IMR-90 (cell line): ENCODE measurements around the gene PAQR9. TPM values are rescaled to one million over a fixed set of nuclear protein-coding genes. Genes with fewer than 3 reads are reported as not detected.

Experiments used
- ATAC-seq: fragments of 200-7000 bp; cut with Tn5 transposase; 2 replicates; pipeline ENCODE4 v1.9.1; 2020; ENCODE audit warnings: low read depth, mild to moderate bottlenecking, moderate library complexity
- BruUV-seq: library from RNA; stranded (reverse); fragments of 400-500 nt; replicated peaks from 2 replicates; lab custom pipeline; 2021; lab: Mats Ljungman, UMichigan
- CTCF ChIA-PET: fragments of 300-600 bp; formaldehyde crosslinking; extraction: SDS; loops from one replicate; lab custom pipeline; 2021; ENCODE audit warnings: antibody characterized with exemption; lab: Yijun Ruan, JAX
- POLR2A ChIA-PET: fragments of 300-600 bp; sonication (Branson Sonifier 250); formaldehyde crosslinking; loops from one replicate; lab custom pipeline; 2022; ENCODE audit warnings: antibody characterized with exemption; ENCODE audit not compliant: unreplicated experiment; lab: Charles Lee
- DNase-seq: peaks from one replicate; pipeline ENCODE4 v3.0.0; 2013
- H2AFZ ChIP-seq: replicated peaks from 2 replicates; pipeline ENCODE3; 2013; ENCODE audit warnings: low read length, mild to moderate bottlenecking; ENCODE audit not compliant: poor library complexity
- H2AK5ac ChIP-seq: 2 replicates; pipeline ENCODE4 v1.6.1; 2013; ENCODE audit warnings: low read depth, low read length, inconsistent platforms
- H2AK9ac ChIP-seq: replicated peaks from 2 replicates; pipeline ENCODE3; 2013; ENCODE audit warnings: mild to moderate bottlenecking, low read depth, low read length, moderate library complexity; ENCODE audit not compliant: poor library complexity
- H2BK120ac ChIP-seq: 2 replicates; pipeline ENCODE4 v1.6.1; 2013; ENCODE audit warnings: low read depth, low read length, inconsistent platforms
- H2BK15ac ChIP-seq: 3 replicates; pipeline ENCODE4 v1.6.1; 2013; ENCODE audit warnings: low read depth, low read length, inconsistent platforms
- H2BK20ac ChIP-seq: 2 replicates; pipeline ENCODE4 v1.6.1; 2013; ENCODE audit warnings: low read depth, mild to moderate bottlenecking, inconsistent platforms, low read length, moderate library complexity
- H2BK5ac ChIP-seq: 2 replicates; pipeline ENCODE4 v1.6.1; 2013; ENCODE audit warnings: mild to moderate bottlenecking, low read depth, low read length, inconsistent platforms; ENCODE audit not compliant: poor library complexity, severe bottlenecking
- H3K14ac ChIP-seq: replicated peaks from 2 replicates; pipeline ENCODE4 v1.6.1; 2013; ENCODE audit warnings: low read depth, low read length, inconsistent platforms
- H3K18ac ChIP-seq: 2 replicates; pipeline ENCODE4 v1.6.1; 2013; ENCODE audit warnings: low read depth, low read length, control low read depth
- H3K23ac ChIP-seq: 2 replicates; pipeline ENCODE4 v1.6.1; 2013; ENCODE audit warnings: low read depth, low read length, inconsistent platforms
- H3K27ac ChIP-seq: 2 replicates; pipeline ENCODE4 v1.5.1; 2013; ENCODE audit warnings: mild to moderate bottlenecking, control low read depth, low read length; ENCODE audit not compliant: insufficient read depth
- H3K27me3 ChIP-seq: 2 replicates; pipeline ENCODE4 v1.6.1; 2013; ENCODE audit warnings: low read length; ENCODE audit not compliant: control insufficient read depth, insufficient read depth
- H3K36me3 ChIP-seq: 2 replicates; pipeline ENCODE4 v1.6.1; 2013; ENCODE audit warnings: low read length, mixed read lengths; ENCODE audit not compliant: control insufficient read depth, insufficient read depth
- H3K4ac ChIP-seq: 2 replicates; pipeline ENCODE4 v1.6.1; 2013; ENCODE audit warnings: low read depth, low read length, inconsistent platforms
- H3K4me1 ChIP-seq: 2 replicates; pipeline ENCODE4 v1.6.1; 2013; ENCODE audit warnings: low read length, mixed read lengths; ENCODE audit not compliant: control insufficient read depth, insufficient read depth
- H3K4me2 ChIP-seq: 2 replicates; pipeline ENCODE4 v1.6.1; 2013; ENCODE audit warnings: low read depth, mild to moderate bottlenecking, control low read depth, low read length, moderate library complexity
- H3K4me3 ChIP-seq: 2 replicates; pipeline ENCODE4 v1.5.1; 2013; ENCODE audit warnings: low read depth, mild to moderate bottlenecking, control low read depth, low read length, moderate library complexity; ENCODE audit not compliant: insufficient read depth
- H3K56ac ChIP-seq: 2 replicates; pipeline ENCODE4 v1.6.1; 2013; ENCODE audit warnings: low read length, inconsistent platforms; ENCODE audit not compliant: insufficient read depth; ENCODE audit errors: extremely low read depth
- H3K79me1 ChIP-seq, 2 experiments: 2 replicates each; pipeline ENCODE4 v1.6.1; 2013; ENCODE audit warnings: low read length in 2 of 2, inconsistent platforms in 1 of 2, low read depth in 1 of 2
- H3K9ac ChIP-seq: 2 replicates; pipeline ENCODE4 v1.6.1; 2013; ENCODE audit warnings: low read depth, low read length, control low read depth
- H3K9me1 ChIP-seq: 2 replicates; pipeline ENCODE4 v1.6.1; 2013; ENCODE audit warnings: low read length, inconsistent platforms; ENCODE audit not compliant: insufficient read depth
- H3K9me3 ChIP-seq: 2 replicates; pipeline ENCODE4 v1.6.1; 2013; ENCODE audit warnings: low read length; ENCODE audit not compliant: control insufficient read depth, insufficient read depth
- H4K20me1 ChIP-seq: 2 replicates; pipeline ENCODE4 v1.6.1; 2013; ENCODE audit warnings: low read length, inconsistent platforms; ENCODE audit not compliant: insufficient read depth
- H4K5ac ChIP-seq: 2 replicates; pipeline ENCODE4 v1.6.1; 2013; ENCODE audit warnings: mild to moderate bottlenecking, low read depth, low read length, control low read depth
- H4K8ac ChIP-seq, 2 experiments: 2 replicates each; pipeline ENCODE4 v1.6.1; 2013; ENCODE audit warnings: low read depth in 2 of 2, low read length in 2 of 2, control low read depth in 1 of 2, inconsistent platforms in 1 of 2
- H4K91ac ChIP-seq: 2 replicates; pipeline ENCODE4 v1.6.1; 2013; ENCODE audit warnings: low read depth, low read length, inconsistent platforms; ENCODE audit not compliant: insufficient read depth
- BHLHE40 ChIP-seq: fragments of 150-350 bp; IDR thresholded peaks from 2 replicates; pipeline ENCODE4 v1.6.1; 2016; ENCODE audit warnings: mild to moderate bottlenecking, low read depth, low read length
- CEBPB ChIP-seq: IDR thresholded peaks from 2 replicates; pipeline ENCODE4 v1.6.1; 2012; ENCODE audit warnings: low read depth, low read length, improper control_type of control experiment
- FOS ChIP-seq: fragments of 150-350 bp; IDR thresholded peaks from 2 replicates; pipeline ENCODE4 v1.6.1; 2016; ENCODE audit warnings: low read depth, low read length
- MXI1 ChIP-seq: IDR thresholded peaks from 2 replicates; pipeline ENCODE4 v1.6.1; 2012; ENCODE audit warnings: low read depth, mild to moderate bottlenecking, low read length, moderate library complexity, borderline replicate concordance
- POLR2A ChIP-seq: IDR thresholded peaks from 2 replicates; pipeline ENCODE4 v1.6.1; 2012; ENCODE audit warnings: mild to moderate bottlenecking, low read depth, low read length
- RAD21 ChIP-seq: IDR thresholded peaks from 2 replicates; pipeline ENCODE4 v1.6.1; 2012; ENCODE audit warnings: low read length, improper control_type of control experiment
- RCOR1 ChIP-seq: IDR thresholded peaks from 2 replicates; pipeline ENCODE4 v1.6.1; 2012; ENCODE audit warnings: mild to moderate bottlenecking, low read length, improper control_type of control experiment; ENCODE audit not compliant: insufficient replicate concordance
- WGBS, 2 experiments: methylation state at CpG; one replicate each; pipeline versions ENCODE4 v1.1.5 to v1.1.7; 2013; ENCODE audit warnings: missing lambda C conversion rate in 2 of 2; ENCODE audit not compliant: insufficient read length in 1 of 2; ENCODE audit errors: extremely low coverage in 2 of 2; 5-methylcytosine and 5-hydroxymethylcytosine counted together
- dilution Hi-C: fragments of 300-500 bp; cut with HindIII; formaldehyde crosslinking; loops from one replicate; pipeline ENCODE4 v1.14.3; 2018; ENCODE audit warnings: low sequenced_read_pairs; ENCODE audit not compliant: unreplicated experiment
- in situ Hi-C: fragments of 300-500 bp; cut with MboI; formaldehyde crosslinking; loops from 3 replicates; pipeline ENCODE4 v1.14.3; 2019; ENCODE audit warnings: low sequenced_read_pairs, inconsistent platforms, mixed read lengths
- intact Hi-C: fragments of 100-400 bp; cut with micrococcal nuclease; formaldehyde crosslinking; loops from 2 replicates; pipeline ENCODE4 v1.10.0; 2022
- polyA plus RNA-seq, 3 experiments: library from polyadenylated mRNA; depleted of rRNA; stranded (reverse); fragments of >200 nt; gene quantifications; 2 replicates each; pipeline ENCODE4 v1.2.3, GENCODE V29; 2012; ENCODE audit warnings: low replicate concordance in 1 of 3
- total RNA-seq: library from RNA; depleted of rRNA; stranded (reverse); fragments of >200 nt; gene quantifications from 2 replicates; pipeline ENCODE4 v1.2.3, GENCODE V29; 2012
- TF ChIP-seq, protein P1 (sequence below): fragments of 150-350 bp; IDR thresholded peaks from 2 replicates; pipeline ENCODE4 v1.6.1; 2016; ENCODE audit warnings: low read depth, mild to moderate bottlenecking, low read length, moderate library complexity, borderline replicate concordance

The PAQR9 gene
- total and polyA plus RNA-seq, 2 of the 4 experiments (the other 2 are of a cell fraction): 0.05 TPM; not detected in 1

DNA sequence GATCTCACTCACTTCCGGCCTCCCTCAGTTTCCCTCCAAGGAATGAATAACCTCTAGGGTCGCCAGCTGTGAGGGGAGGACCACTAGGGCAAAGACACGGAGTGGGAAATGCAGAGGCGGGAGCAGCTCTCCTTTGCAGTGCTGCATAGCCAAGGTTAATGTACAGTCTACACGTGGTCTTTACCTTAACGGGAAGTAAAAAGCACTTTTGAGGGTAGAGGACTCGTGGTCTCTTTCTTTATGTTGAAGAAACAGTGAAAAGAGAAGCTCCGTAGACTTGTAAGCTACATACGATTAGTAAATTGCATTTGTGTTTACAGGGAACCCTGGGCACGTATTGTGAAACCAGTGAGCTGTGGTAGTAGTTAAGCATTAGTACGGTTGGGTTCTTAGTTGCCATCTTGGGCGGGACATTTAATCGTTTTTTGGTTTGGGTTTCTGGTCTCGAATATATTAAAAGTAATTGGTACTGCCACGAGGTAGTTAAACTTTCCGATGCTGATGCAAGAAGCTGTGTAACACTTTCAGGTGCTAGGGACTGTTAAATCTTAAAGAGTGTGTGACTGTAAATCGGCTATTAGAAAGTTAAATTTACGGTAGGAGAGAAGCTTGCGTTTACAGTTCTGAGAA is 38.7 kb upstream of the PAQR9 start:
- Histone ChIP-seq H3K27ac (peak overlapping the region; percentile 90), H2AK5ac (peak overlapping the region; percentile 2; the same call in 1 of the 2 replicates), H3K9me3 (no peaks in the 10 kb centered on the region), H3K56ac (0 out of 2 replicates have a peak overlapping the region, but pooled peaks have one; percentile 13), H3K9me1 (no peaks in the 10 kb centered on the region; the same call in 1 of the 2 replicates), H3K79me1 (peaks cover 7 to 18% of the 10 kb centered on the region in 2 experiments; a peak in 3 of 4 replicates), H3K14ac (no peak overlapping the region; the same call in 1 of the 2 replicates), H4K91ac (0 out of 2 replicates have a peak overlapping the region, but pooled peaks have one; percentile 46), H2BK120ac (no peak overlapping the region), H4K5ac (peak overlapping the region; percentile 77), H3K9ac (peak overlapping the region; percentile 93), H3K4me3 (peak overlapping the region; percentile 76), H3K18ac (no peak overlapping the region), H3K36me3 (no peaks in the 10 kb centered on the region), H2BK15ac (no peak overlapping the region), H4K8ac (peak overlapping the region; percentile 74 to 90; a peak in 3 of 4 replicates), H4K20me1 (peaks cover 28% of the 10 kb centered on the region), H3K4me2 (peak overlapping the region; percentile 92), H3K4me1 (peaks cover 3% of the 10 kb centered on the region; the same call in 1 of the 2 replicates), H2AK9ac (peak overlapping the region; percentile 62), H3K4ac (peak overlapping the region; percentile 88; the same call in 1 of the 2 replicates), H2AFZ (peak overlapping the region; percentile 90), H3K23ac (no peak overlapping the region), H3K27me3 (no peaks in the 10 kb centered on the region), H2BK5ac (peak overlapping the region; percentile 14), H2BK20ac (no peak overlapping the region)
- TF ChIP-seq RAD21: no peak
- no peak for TF ChIP-seq RCOR1
- TF ChIP-seq, protein P1, sequence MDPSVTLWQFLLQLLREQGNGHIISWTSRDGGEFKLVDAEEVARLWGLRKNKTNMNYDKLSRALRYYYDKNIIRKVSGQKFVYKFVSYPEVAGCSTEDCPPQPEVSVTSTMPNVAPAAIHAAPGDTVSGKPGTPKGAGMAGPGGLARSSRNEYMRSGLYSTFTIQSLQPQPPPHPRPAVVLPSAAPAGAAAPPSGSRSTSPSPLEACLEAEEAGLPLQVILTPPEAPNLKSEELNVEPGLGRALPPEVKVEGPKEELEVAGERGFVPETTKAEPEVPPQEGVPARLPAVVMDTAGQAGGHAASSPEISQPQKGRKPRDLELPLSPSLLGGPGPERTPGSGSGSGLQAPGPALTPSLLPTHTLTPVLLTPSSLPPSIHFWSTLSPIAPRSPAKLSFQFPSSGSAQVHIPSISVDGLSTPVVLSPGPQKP: no peak
- TF ChIP-seq POLR2A: no peak
- TF ChIP-seq CEBPB: peak; percentile 70
- no peak for TF ChIP-seq BHLHE40
- peak; percentile 50; the same call in 1 of the 2 replicates for TF ChIP-seq MXI1
- no peak for TF ChIP-seq FOS
- dilution Hi-C loops (no loop called here), intact Hi-C loops (loop anchor here (5.0 kb wide), 1 partner anchor 425 kb away; the partner anchor contains the start of gene ATR), in situ Hi-C loops (no loop called here)
- ATAC-seq (peak; percentile 1; the same call in 1 of the 2 replicates), DNase-seq (peak; percentile 25)
- CTCF ChIA-PET: interaction anchor here (0.7 to 1.4 kb wide), 3 partner anchors 14 to 38 kb away, joined by 3 read pairs; no protein-coding TSS in a partner anchor
- WGBS, 2 experiments: 0% methylated on average over 5 of the region's 19 CpGs; no CpG with 5 or more reads in 1 of the 2 experiments
- BruUV-seq: no TSS peak
- POLR2A ChIA-PET: no interaction called here
